Measurements from ENCODE around the gene DIS3L2. TPM values are rescaled to one million over a fixed set of nuclear protein-coding genes. Genes with fewer than 3 reads are reported as not detected.

The DIS3L2 gene
- total and polyA plus RNA-seq, 2 of the 4 experiments (the other 2 are of a cell fraction), result 14.7 to 19.2 TPM

- Histone ChIP-seq H3K27me3 (ENCODE audit: control insufficient read depth, insufficient read depth, low read length) (peaks cover 46% of the 10 kb centered on the region), H3K4me1 (ENCODE audit: control insufficient read depth, insufficient read depth, low read length) (no peaks in the 10 kb centered on the region), H3K27ac (ENCODE audit: insufficient read depth, low read length) (no peak overlapping the region), H3K4me2 (ENCODE audit: low read depth, low read length) (no peak overlapping the region), H3K14ac (replicated peaks; ENCODE audit: low read depth, low read length) (no peak overlapping the region), H3K18ac (ENCODE audit: low read depth, low read length) (no peak overlapping the region), H3K23ac (ENCODE audit: low read depth, low read length) (no peak overlapping the region), H2AFZ (replicated peaks; ENCODE audit: low read length, poor library complexity) (no peak overlapping the region), H3K9me1 (ENCODE audit: insufficient read depth, low read length) (no peaks in the 10 kb centered on the region), H3K4ac (ENCODE audit: low read depth, low read length) (no peak overlapping the region), H4K20me1 (ENCODE audit: insufficient read depth, low read length) (no peaks in the 10 kb centered on the region), H3K9ac (ENCODE audit: low read depth, low read length) (no peak overlapping the region), H3K36me3 (ENCODE audit: control insufficient read depth, insufficient read depth, low read length) (no peaks in the 10 kb centered on the region), H4K8ac (ENCODE audit: low read depth in 2 of 2, low read length in 2 of 2) (no peak overlapping the region), H2BK20ac (ENCODE audit: low read depth, low read length) (no peak overlapping the region), H2AK9ac (replicated peaks; ENCODE audit: low read depth, low read length, poor library complexity) (no peak overlapping the region), H2AK5ac (ENCODE audit: low read depth, low read length) (no peak overlapping the region), H4K5ac (ENCODE audit: low read depth, low read length) (no peak overlapping the region), H3K9me3 (ENCODE audit: control insufficient read depth, insufficient read depth, low read length) (no peaks in the 10 kb centered on the region), H3K79me1 (ENCODE audit: low read depth in 1 of 2, low read length in 2 of 2) (no peaks in the 10 kb centered on the region), H3K56ac (ENCODE audit: extremely low read depth, insufficient read depth, low read length) (no peak overlapping the region), H2BK120ac (ENCODE audit: low read depth, low read length) (no peak overlapping the region), H3K4me3 (ENCODE audit: insufficient read depth, low read depth, low read length) (no peak overlapping the region), H4K91ac (ENCODE audit: insufficient read depth, low read depth, low read length) (no peak overlapping the region), H2BK15ac (ENCODE audit: low read depth, low read length) (no peak overlapping the region), H2BK5ac (ENCODE audit: low read depth, low read length, poor library complexity, severe bottlenecking) (no peak overlapping the region)
- BruUV-seq (replicated peaks), result no TSS peak
- ATAC-seq (ENCODE audit: low read depth), result no peak
- ChIA-PET CTCF (interaction anchor here (0.6 kb wide), 1 partner anchor 64 kb away, joined by 7 read pairs; no protein-coding TSS in a partner anchor), POLR2A (ENCODE audit: unreplicated experiment) (no interaction called here)
- WGBS, 2 experiments (ENCODE audit: extremely low coverage in 2 of 2, insufficient read length in 1 of 2), result 35% methylated on average over 25 of the region's 39 CpGs; no CpG with 5 or more reads in 1 of the 2 experiments
- intact Hi-C loops (cut with micrococcal nuclease), result no loop called here
- in situ Hi-C loops (cut with MboI; ENCODE audit: low sequenced_read_pairs), result no loop called here
- no peak for DNase-seq
- dilution Hi-C loops (cut with HindIII; ENCODE audit: low sequenced_read_pairs, unreplicated experiment), result no loop called here
- TF ChIP-seq POLR2A (IDR thresholded peaks at IDR 0.05; ENCODE audit: low read depth, low read length) (no peak), MXI1 (IDR thresholded peaks at IDR 0.05; ENCODE audit: borderline replicate concordance, low read depth, low read length) (no peak), RCOR1 (IDR thresholded peaks at IDR 0.05; ENCODE audit: insufficient replicate concordance, low read length) (no peak)
Measured at GRCh38 chr2:232352511-232353091, 391.1 kb downstream of the DIS3L2 start.
